Measurements from ENCODE around the gene KCND2. TPM values are rescaled to one million over a fixed set of nuclear protein-coding genes. Genes with fewer than 3 reads are reported as not detected.
"Not testable (repeated sequence)": the region's sequence is repeated elsewhere in the genome, so short reads cannot be mapped to it uniquely, and the experiment has no call there.

KCND2 gene
- total RNA-seq, 1 donor from 2014 or later: 0.12 TPM

- TF ChIP-seq, protein P1, sequence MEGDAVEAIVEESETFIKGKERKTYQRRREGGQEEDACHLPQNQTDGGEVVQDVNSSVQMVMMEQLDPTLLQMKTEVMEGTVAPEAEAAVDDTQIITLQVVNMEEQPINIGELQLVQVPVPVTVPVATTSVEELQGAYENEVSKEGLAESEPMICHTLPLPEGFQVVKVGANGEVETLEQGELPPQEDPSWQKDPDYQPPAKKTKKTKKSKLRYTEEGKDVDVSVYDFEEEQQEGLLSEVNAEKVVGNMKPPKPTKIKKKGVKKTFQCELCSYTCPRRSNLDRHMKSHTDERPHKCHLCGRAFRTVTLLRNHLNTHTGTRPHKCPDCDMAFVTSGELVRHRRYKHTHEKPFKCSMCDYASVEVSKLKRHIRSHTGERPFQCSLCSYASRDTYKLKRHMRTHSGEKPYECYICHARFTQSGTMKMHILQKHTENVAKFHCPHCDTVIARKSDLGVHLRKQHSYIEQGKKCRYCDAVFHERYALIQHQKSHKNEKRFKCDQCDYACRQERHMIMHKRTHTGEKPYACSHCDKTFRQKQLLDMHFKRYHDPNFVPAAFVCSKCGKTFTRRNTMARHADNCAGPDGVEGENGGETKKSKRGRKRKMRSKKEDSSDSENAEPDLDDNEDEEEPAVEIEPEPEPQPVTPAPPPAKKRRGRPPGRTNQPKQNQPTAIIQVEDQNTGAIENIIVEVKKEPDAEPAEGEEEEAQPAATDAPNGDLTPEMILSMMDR (conservative IDR thresholded peaks at IDR 0.05; ENCODE audit: low read depth, low read length): no peak
Observed at GRCh38 chr7:120547605-120548004, 274.6 kb downstream of the KCND2 start.

DNA sequence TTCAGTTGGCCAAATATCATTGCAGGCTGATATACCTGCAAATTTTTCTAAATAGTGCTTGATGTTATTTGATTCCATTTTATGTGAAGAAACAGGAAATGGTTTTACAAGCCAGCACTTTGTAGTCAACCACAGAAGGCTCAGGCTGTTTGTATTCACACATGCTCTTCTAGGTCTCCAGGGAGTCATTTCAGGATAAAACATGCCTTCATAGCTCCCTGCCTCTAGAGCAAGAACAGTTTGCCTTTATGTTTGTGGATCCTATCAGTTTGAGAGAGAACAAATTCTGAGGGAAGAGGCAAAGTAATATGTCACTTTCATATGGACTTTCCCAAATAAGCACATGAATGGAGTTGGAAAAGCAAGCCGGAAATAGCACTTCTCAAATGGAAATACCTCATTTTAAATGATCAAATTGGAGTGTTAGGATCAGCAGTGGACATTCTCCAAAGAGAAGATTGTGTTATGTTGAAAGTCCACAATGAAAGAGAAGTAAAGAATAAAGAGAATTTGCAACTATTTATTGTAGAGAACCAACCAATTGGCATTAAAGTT is 277.6 kb downstream of the KCND2 start:
- H3K4me3 ChIP-seq (ENCODE audit: low read depth, low read length): no peak overlapping the region
- TF ChIP-seq, protein P1 (conservative IDR thresholded peaks at IDR 0.05; ENCODE audit: low read depth, low read length): no peak
- DNase-seq (ENCODE audit: low read depth): no peak

More at GRCh38 chr7:120547605-120548004, 274.6 kb downstream of the KCND2 start:
- no peak overlapping the region for H3K4me3 ChIP-seq (ENCODE audit: low read depth, low read length)
- DNase-seq (ENCODE audit: low read depth): no peak

- TF ChIP-seq, protein P1 (conservative IDR thresholded peaks at IDR 0.05; ENCODE audit: low read depth, low read length): no peak
- DNase-seq (ENCODE audit: low read depth): no peak
- H3K4me3 ChIP-seq (ENCODE audit: low read depth, low read length): no peak overlapping the region
Observed at GRCh38 chr7:120553491-120553890, 280.5 kb downstream of the KCND2 start.

GRCh38 chr7:120554960-120555571 is 282.1 kb downstream of the KCND2 start:
- DNase-seq (ENCODE audit: low read depth): no peak
- H3K4me3 ChIP-seq (ENCODE audit: low read depth, low read length): no peak overlapping the region
- TF ChIP-seq, protein P1 (conservative IDR thresholded peaks at IDR 0.05; ENCODE audit: low read depth, low read length): peak; percentile 92

- no peak for DNase-seq (ENCODE audit: low read depth)
- TF ChIP-seq, protein P1 (conservative IDR thresholded peaks at IDR 0.05; ENCODE audit: low read depth, low read length): no peak
Observed at GRCh38 chr7:120564145-120564544, 291.2 kb downstream of the KCND2 start.

DNA sequence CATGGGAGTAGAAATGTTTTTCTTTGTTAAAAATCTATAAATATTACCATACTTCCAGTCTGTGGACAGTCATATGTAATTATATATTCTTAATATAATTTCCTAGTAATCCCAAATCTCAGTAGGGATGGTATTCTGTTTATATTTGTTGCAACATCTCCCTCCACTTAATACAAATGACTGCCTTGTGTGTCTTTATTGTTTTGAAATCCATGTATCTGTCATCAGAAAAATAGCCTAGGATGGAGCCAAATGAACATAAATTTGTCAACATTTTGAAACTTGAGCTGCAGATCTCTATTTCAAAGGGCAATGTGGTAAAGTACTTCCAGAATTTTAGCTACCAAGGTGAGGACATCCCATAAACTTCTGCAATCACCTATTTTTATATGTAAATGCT is 294.2 kb downstream of the KCND2 start:
- H3K4me3 ChIP-seq (ENCODE audit: low read depth, low read length): no peak overlapping the region

More at GRCh38 chr7:120564145-120564544, 291.2 kb downstream of the KCND2 start:
- no peak overlapping the region for H3K4me3 ChIP-seq (ENCODE audit: low read depth, low read length)

GRCh38 chr7:120578657-120579056 is 305.7 kb downstream of the KCND2 start:
- not testable (repeated sequence) for DNase-seq (ENCODE audit: low read depth)

More for the DNA sequence above, 294.2 kb downstream of the KCND2 start:
- TF ChIP-seq, protein P1 (conservative IDR thresholded peaks at IDR 0.05; ENCODE audit: low read depth, low read length): no peak
- DNase-seq (ENCODE audit: low read depth): no peak

More at GRCh38 chr7:120578657-120579056, 305.7 kb downstream of the KCND2 start:
- H3K4me3 ChIP-seq (ENCODE audit: low read depth, low read length): not testable (repeated sequence)

Data from epithelial cell of proximal tubule (primary cell).